ENCODE results near the gene DYRK2. TPM values are rescaled to one million over a fixed set of nuclear protein-coding genes. Genes with fewer than 3 reads are reported as not detected.

Gene DYRK2
- total and polyA plus RNA-seq, 8 donors = 2.6 to 25.8 (median 12.2) TPM

DNA sequence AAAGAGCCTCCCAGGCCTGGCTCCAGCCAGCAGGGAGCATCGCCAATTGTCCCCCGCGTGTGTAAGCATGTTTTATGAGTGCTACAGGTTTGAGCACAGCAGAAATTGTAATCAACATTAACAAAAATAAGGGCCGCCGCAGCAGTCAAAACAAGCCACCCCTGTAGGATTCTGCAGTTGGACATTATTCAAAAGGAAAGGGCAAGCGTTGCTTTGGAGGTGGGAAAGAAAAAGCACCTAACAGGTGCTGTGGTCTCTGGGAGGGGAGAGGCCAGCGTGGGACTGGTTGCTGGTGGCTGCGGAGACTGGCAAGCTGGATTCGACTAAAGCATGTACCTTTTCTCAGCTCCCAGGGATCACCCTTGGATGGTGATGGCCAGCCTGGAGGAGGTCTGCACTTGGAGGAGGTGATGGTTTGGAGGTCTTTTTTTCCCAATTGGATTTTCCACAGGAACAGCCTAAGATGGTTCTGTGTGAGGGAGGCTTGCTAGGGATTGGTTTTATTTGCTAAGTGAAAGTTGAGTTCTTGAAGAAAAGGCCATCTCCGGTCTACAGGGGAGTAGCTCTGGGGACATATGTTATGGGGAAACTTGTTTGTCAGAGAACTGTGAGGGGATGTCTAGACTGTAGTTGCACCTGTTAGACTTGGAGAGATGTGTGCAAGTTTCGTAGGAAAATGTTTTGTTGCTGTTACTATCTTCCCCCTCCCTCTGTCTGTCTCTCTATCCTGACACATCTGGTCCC, 2.0 kb downstream of the DYRK2 start:
- H3K36me3 ChIP-seq = no peaks in the 10 kb centered on the region
- no peak for FAIRE-seq
- TF ChIP-seq, protein P1, sequence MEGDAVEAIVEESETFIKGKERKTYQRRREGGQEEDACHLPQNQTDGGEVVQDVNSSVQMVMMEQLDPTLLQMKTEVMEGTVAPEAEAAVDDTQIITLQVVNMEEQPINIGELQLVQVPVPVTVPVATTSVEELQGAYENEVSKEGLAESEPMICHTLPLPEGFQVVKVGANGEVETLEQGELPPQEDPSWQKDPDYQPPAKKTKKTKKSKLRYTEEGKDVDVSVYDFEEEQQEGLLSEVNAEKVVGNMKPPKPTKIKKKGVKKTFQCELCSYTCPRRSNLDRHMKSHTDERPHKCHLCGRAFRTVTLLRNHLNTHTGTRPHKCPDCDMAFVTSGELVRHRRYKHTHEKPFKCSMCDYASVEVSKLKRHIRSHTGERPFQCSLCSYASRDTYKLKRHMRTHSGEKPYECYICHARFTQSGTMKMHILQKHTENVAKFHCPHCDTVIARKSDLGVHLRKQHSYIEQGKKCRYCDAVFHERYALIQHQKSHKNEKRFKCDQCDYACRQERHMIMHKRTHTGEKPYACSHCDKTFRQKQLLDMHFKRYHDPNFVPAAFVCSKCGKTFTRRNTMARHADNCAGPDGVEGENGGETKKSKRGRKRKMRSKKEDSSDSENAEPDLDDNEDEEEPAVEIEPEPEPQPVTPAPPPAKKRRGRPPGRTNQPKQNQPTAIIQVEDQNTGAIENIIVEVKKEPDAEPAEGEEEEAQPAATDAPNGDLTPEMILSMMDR (IDR thresholded peaks at IDR 0.05) = no peak
- ATAC-seq = peak in 1 of 4 donors; percentile 7
- peak overlapping the region; percentile 89 to 98 (median 96) for H3K27ac ChIP-seq
- H3K4me3 ChIP-seq = peak overlapping the region; percentile 84 to 94 (median 92)
- H3K4me1 ChIP-seq = peaks cover 0 to 25% (median 9%) of the 10 kb centered on the region in 3 donors
- no peaks in the 10 kb centered on the region for H3K9me3 ChIP-seq
- no peaks in the 10 kb centered on the region for H3K27me3 ChIP-seq
- 9% methylated on average over 11 of the region's 11 CpGs for WGBS, 2 donors
- intact Hi-C loops (cut with DNase I) = no loop called here
- DNase-seq = peak; percentile 15 to 61 (median 48)

DNA sequence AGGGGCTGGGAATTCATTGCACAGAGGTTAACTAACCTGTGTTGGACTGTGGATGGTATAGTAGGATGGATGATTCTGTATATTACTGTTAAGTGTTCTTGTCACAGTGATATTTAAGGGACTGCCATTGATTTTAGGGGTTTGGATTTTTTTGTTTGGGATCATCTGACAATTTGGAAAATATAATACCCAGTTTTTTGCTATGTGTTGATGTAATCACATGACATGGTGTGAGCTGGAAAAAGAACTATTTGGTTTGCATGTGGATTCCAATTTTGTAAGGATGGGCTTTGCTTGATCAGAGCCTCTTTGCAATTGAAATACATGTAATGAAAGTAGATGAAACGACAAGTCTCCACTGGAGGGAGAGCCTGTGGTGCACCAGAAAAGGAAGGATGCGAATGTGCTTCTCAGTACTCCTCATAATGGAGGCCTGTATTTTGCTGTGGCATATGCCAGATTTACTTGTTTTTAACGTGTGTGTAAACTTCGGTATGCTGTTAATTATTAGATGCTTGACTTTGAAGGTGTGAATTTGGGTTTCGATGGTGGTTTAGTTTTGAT, 2.7 kb downstream of the DYRK2 start:
- WGBS, 2 donors = 30 to 33% methylated on average over 5 of the region's 5 CpGs
- Histone ChIP-seq H3K4me3 (peak overlapping the region in 2 of 4 donors; percentile 90 to 94), H3K27me3 (no peaks in the 10 kb centered on the region), H3K4me1 (peaks cover 0 to 25% (median 9%) of the 10 kb centered on the region in 3 donors), H3K27ac (peak overlapping the region in 1 of 4 donors; percentile 97), H3K9me3 (no peaks in the 10 kb centered on the region), H3K36me3 (no peaks in the 10 kb centered on the region)
- TF ChIP-seq, protein P1 (IDR thresholded peaks at IDR 0.05) = no peak
- ATAC-seq (no peak), DNase-seq (no peak), FAIRE-seq (no peak)
- intact Hi-C loops (cut with DNase I) = no loop called here

- ATAC-seq (no peak), FAIRE-seq (no peak), DNase-seq (no peak)
- Histone ChIP-seq H3K27me3 (no peaks in the 10 kb centered on the region), H3K4me1 (peaks cover 0 to 22% (median 17%) of the 10 kb centered on the region in 3 donors), H3K27ac (no peak overlapping the region), H3K4me3 (no peak overlapping the region), H3K9me3 (no peaks in the 10 kb centered on the region), H3K36me3 (peaks cover 0 to 22% (median 12%) of the 10 kb centered on the region in 3 donors)
- TF ChIP-seq, protein P1 (IDR thresholded peaks at IDR 0.05) = no peak
- intact Hi-C loops (cut with DNase I) = no loop called here
These were observed 7.3 kb downstream of the DYRK2 start for GRCh38 chr12:67655829-67656228.

GRCh38 chr12:67656251-67656650, 7.7 kb downstream of the DYRK2 start:
- Histone ChIP-seq H3K4me3 (no peak overlapping the region), H3K4me1 (peaks cover 0 to 20% (median 18%) of the 10 kb centered on the region in 3 donors), H3K27ac (no peak overlapping the region), H3K9me3 (no peaks in the 10 kb centered on the region), H3K36me3 (peaks cover 0 to 22% (median 12%) of the 10 kb centered on the region in 3 donors), H3K27me3 (no peaks in the 10 kb centered on the region)
- WGBS, 2 donors = 81 to 85% methylated on average over 2 of the region's 2 CpGs
- DNase-seq = no peak
- FAIRE-seq = no peak
- TF ChIP-seq, protein P1 (IDR thresholded peaks at IDR 0.05) = no peak
- intact Hi-C loops (cut with DNase I) = no loop called here
- ATAC-seq = no peak

DNA sequence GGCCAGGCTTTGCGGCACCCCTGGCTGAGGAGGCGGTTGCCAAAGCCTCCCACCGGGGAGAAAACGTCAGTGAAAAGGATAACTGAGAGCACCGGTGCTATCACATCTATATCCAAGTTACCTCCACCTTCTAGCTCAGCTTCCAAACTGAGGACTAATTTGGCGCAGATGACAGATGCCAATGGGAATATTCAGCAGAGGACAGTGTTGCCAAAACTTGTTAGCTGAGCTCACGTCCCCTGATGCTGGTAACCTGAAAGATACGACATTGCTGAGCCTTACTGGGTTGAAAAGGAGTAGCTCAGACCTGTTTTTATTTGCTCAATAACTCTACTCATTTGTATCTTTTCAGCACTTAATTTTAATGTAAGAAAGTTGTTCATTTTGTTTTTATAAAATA, 9.9 kb downstream of the DYRK2 start:
- no peak overlapping the region for H3K4me3 ChIP-seq
- TF ChIP-seq, protein P1 (IDR thresholded peaks at IDR 0.05) = no peak
- 88 to 89% methylated on average over 8 of the region's 8 CpGs for WGBS, 2 donors
- H3K27me3 ChIP-seq = no peaks in the 10 kb centered on the region
- H3K36me3 ChIP-seq = peaks cover 0 to 22% (median 12%) of the 10 kb centered on the region in 3 donors
- no peak for DNase-seq
- intact Hi-C loops (cut with DNase I) = no loop called here
- H3K9me3 ChIP-seq = no peaks in the 10 kb centered on the region
- peaks cover 0 to 11% (median 5%) of the 10 kb centered on the region in 3 donors for H3K4me1 ChIP-seq
- no peak overlapping the region for H3K27ac ChIP-seq
- no peak for ATAC-seq
- no peak for FAIRE-seq
